GM13976 (cell line): ENCODE measurements around the gene STUM.
"Not testable (repeated sequence)": the region's sequence is repeated elsewhere in the genome, so short reads cannot be mapped to it uniquely, and the experiment has no call there.

Experiments used
- DNase-seq: peaks from one replicate; pipeline ENCODE4 v3.0.0; 2012; ENCODE audit warnings: low spot score
- in situ Hi-C: fragments of 300-500 bp; cut with MboI; formaldehyde crosslinking; loops from one replicate; pipeline ENCODE4 v1.12.0; 2022; ENCODE audit warnings: low sequenced_read_pairs, mixed read lengths, inconsistent platforms; ENCODE audit not compliant: unreplicated experiment
- TF ChIP-seq, protein P1 (sequence below): IDR thresholded peaks from 2 replicates; pipeline ENCODE4 v1.5.1; 2012; ENCODE audit warnings: borderline replicate concordance, mild to moderate bottlenecking; ENCODE audit not compliant: insufficient read depth; ENCODE audit errors: extremely low read depth, missing control alignments, control extremely low read depth

The STUM gene

DNA sequence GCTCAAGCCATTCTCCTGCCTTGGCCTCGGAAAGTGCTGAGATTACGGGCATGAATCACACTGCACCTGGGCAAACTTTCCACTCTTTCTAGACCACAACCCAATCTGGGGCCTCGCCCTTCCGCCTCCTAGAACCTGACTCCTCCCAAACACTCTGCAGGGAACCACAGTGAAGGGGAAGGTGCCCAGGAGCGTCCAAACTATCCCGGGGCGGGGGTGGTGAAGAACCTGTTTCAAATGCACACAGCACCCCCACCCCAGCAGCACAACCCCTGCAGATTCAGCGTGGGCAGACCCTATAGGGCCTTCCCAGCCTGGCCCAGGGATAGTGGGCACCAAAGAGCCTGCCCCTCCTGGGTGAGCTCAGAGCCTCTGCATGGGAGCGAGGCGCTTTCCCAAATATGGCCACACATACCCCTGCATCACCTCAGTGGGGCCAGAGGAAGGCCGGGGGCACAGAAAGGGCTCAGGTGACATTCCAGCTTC is 86.9 kb downstream of the STUM start:
- in situ Hi-C loops = loop anchor here (5.0 to 25.0 kb wide), 2 partner anchors 192 to 802 kb away; no protein-coding TSS in a partner anchor
- TF ChIP-seq, protein P1, sequence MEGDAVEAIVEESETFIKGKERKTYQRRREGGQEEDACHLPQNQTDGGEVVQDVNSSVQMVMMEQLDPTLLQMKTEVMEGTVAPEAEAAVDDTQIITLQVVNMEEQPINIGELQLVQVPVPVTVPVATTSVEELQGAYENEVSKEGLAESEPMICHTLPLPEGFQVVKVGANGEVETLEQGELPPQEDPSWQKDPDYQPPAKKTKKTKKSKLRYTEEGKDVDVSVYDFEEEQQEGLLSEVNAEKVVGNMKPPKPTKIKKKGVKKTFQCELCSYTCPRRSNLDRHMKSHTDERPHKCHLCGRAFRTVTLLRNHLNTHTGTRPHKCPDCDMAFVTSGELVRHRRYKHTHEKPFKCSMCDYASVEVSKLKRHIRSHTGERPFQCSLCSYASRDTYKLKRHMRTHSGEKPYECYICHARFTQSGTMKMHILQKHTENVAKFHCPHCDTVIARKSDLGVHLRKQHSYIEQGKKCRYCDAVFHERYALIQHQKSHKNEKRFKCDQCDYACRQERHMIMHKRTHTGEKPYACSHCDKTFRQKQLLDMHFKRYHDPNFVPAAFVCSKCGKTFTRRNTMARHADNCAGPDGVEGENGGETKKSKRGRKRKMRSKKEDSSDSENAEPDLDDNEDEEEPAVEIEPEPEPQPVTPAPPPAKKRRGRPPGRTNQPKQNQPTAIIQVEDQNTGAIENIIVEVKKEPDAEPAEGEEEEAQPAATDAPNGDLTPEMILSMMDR = no peak
- DNase-seq = no peak

DNA sequence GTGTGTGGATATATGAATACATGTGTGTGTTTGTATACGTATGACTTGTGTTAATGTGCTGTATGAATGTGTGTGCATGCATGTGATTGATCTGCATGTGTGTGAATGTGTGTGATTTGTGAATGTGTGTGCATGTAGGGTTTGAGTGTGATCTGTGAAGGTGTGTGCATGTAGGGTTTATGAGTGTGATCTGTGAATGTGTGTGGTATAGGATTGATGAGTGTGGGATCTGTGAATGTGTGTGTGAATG is 88.2 kb downstream of the STUM start:
- no peak for DNase-seq
- TF ChIP-seq, protein P1 = no peak
- in situ Hi-C loops = loop anchor here (5.0 to 25.0 kb wide), 2 partner anchors 191 to 801 kb away; no protein-coding TSS in a partner anchor

DNA sequence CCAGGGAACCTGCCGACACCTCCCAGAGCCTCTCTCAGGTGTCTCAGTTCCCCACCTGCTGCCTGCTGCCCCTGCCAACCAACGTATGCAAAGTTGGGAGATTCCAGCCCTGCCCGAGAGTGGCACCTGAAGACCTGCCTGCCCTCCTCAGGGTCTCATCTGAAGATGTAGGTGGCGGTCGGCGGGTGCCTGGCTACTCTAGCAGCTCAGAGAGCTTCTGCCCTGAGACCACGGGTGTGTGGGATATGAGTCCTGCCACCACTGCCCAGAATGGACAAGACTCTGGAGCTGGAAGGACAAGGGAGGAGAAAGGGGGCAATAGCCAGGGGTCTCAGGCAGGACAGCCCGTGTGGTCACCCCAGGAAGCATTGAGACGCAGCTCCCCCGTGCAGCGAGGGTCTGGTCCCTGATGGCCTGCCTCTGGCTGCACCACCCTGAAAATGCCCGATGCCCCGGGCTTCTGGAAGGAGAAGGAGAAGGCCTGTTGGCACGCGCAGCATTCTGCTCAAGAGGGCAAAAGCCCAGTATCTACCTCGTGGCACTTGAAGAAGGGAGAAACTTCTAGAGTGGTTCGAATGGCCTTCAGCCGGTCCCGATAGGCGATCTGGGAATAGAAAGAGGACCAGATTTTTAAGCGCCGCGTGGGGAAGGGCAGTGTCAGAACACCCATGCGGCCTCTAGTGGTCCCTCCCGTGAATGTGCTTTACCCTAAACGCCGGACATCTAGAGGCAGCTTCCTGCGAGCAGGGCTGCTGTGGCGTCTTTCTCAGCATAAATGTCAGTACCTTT is 88.8 kb downstream of the STUM start:
- TF ChIP-seq, protein P1 = no peak
- in situ Hi-C loops = loop anchor here (5.0 to 25.0 kb wide), 2 partner anchors 190 to 800 kb away; no protein-coding TSS in a partner anchor
- no peak for DNase-seq

DNA sequence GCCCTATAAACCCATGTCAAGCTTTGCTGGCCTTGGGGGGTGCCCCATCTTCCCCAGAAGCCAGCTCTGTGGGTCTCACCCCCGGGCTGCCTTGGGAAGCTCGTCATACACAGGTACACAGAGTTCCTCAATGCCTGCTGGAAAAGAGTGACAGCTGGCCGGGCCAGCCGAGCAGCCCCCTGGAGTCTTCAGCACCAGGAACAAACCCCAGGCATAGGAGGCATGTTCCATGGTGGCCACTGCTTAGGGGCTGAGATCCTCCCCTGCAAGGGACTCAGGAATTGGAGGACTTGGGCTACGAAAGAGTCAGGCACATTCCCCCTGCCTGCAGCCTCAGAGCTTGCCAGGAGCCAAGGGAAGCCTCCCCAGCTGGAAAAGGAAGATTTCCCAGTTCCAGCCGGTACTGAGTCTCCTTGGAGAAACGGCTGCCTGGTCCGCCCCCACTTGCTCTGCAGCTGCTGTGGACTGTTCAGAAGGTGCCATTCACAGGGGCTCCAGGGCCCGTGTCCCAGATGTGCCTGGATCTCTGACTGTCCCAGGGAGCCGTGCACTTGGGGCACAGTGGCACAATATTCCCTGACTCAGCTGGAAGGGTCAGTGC is 89.5 kb downstream of the STUM start:
- TF ChIP-seq, protein P1 = no peak
- in situ Hi-C loops = loop anchor here (5.0 to 25.0 kb wide), 2 partner anchors 189 to 799 kb away; no protein-coding TSS in a partner anchor
- no peak for DNase-seq

DNA sequence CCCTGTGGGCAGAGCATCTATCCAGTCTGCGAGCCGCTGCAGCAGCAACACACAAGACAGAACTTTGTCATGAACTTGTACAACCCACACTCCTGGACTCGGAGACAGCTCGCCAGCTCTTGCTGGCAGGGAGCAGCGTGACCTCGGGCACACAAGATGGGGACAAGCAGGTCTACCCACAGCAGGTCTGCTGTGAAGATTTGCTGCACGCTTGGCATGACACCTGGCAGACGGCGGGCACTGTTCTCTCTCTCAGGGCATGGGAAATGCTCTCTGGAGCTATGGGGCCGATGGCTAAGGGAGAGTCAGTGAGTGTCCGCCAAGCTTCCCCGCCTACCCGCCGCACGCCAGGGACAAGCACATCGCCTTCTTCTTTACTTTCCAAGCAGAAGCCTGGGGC is 90.0 kb downstream of the STUM start:
- in situ Hi-C loops = loop anchor here (5.0 to 25.0 kb wide), 2 partner anchors 189 to 799 kb away; no protein-coding TSS in a partner anchor
- TF ChIP-seq, protein P1 = no peak

DNA sequence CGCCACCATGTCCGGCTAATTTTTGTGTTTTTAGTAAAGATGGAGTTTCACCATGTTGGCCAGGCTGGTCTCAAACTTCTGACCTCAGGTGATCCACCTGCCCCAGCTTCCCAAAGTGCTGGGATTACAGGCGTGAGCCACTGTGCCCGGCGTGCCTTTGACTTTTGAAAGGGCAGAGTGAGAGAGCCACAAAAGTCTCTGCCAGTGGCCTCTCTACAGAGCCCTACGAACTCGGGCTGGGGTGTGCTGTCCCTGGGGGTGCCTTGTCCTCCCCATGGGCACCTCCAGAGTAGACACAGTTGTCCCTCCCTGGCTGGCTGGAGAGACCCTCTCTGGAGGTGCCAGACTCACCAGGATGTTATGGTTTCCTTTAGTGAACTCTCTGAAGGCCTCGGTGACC is 90.6 kb downstream of the STUM start:
- not testable (repeated sequence) for DNase-seq
- in situ Hi-C loops = loop anchor here (5.0 to 25.0 kb wide), 2 partner anchors 188 to 798 kb away; no protein-coding TSS in a partner anchor

More for the DNA sequence above, 90.0 kb downstream of the STUM start:
- no peak for DNase-seq

DNA sequence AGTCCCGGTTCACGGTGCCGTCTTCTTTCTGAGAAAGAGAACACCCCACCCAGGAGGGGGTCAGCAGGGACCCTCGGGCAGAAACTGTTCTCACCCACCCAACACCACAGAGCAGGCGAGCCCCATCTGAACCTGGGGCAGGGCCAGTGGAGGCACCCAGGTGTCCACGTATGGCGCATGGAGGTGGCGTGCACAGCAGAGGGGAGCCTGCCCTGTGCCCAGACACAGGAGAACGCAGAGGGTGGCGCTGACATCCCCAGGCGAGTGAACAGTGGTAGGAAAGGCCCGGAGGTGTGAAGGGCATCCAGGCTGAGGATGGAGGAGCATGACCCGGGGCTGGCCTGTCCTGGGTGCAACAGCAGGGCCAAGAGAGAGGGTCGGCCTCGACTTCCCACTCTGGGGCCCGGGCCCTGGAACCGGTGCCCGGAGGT is 91.1 kb downstream of the STUM start:
- DNase-seq = no peak
- in situ Hi-C loops = loop anchor here (5.0 to 25.0 kb wide), 2 partner anchors 188 to 798 kb away; no protein-coding TSS in a partner anchor
- TF ChIP-seq, protein P1 = no peak
